Colonic mucosa (tissue), 4 donors: ENCODE results near the gene SGTB. TPM values are rescaled to one million over a fixed set of nuclear protein-coding genes. Genes with fewer than 3 reads are reported as not detected.
A peak's percentile ranks its signal among the peaks of the same experiment; 100 is the strongest.

Experiments
- DNase-seq: peaks from one replicate; pipeline ENCODE4 v3.0.0-alpha.2; 2020
- H3K27ac ChIP-seq: fragments of 200-600 bp; one replicate; pipeline ENCODE4 v1.8.0; 2021
- H3K27me3 ChIP-seq: fragments of 200-600 bp; one replicate; pipeline ENCODE4 v1.8.0; 2021
- H3K36me3 ChIP-seq: fragments of 200-600 bp; one replicate; pipeline ENCODE4 v1.8.0; 2021
- H3K4me1 ChIP-seq: fragments of 200-600 bp; one replicate; pipeline ENCODE4 v1.8.0; 2021; ENCODE audit warnings: mild to moderate bottlenecking
- H3K4me3 ChIP-seq: fragments of 200-600 bp; one replicate; pipeline ENCODE4 v1.8.0; 2021
- H3K9ac ChIP-seq, 2 donors: one replicate each; pipeline ENCODE4 v1.7.0; 2013; ENCODE audit warnings: control low read depth in 2 of 2, low read depth in 2 of 2, low read length in 2 of 2
- H3K9me3 ChIP-seq: fragments of 200-600 bp; one replicate; pipeline ENCODE4 v1.8.0; 2021
- intact Hi-C: fragments of 100-400 bp; cut with DNase I; formaldehyde crosslinking; loops from one replicate; pipeline ENCODE4 v1.14.1; 2022
- total RNA-seq, 2 donors: library from RNA; stranded (reverse); fragmentation: NEBNext Ultra II Directional in 1 of 2; extraction: Animal tissue kit (Norgen Biotek cat#: 25700) in 1 of 2; gene quantifications; one replicate each; pipeline ENCODE4 v1.2.1, GENCODE V29; 2021
- TF ChIP-seq, protein P1 (sequence below): fragments of 200-600 bp; IDR thresholded peaks from one replicate; pipeline ENCODE4 v1.8.0; 2022; ENCODE audit warnings: antibody characterized with exemption, mild to moderate bottlenecking
- donor health status: healthy.
- donor health status: DM: no; HTN: no; CAD: no.
- donor health status: DM: no; HTN: no; CAD: no.

Gene SGTB
- total RNA-seq, 2 donors from 2014 or later, result 3.7 to 4.4 TPM

DNA sequence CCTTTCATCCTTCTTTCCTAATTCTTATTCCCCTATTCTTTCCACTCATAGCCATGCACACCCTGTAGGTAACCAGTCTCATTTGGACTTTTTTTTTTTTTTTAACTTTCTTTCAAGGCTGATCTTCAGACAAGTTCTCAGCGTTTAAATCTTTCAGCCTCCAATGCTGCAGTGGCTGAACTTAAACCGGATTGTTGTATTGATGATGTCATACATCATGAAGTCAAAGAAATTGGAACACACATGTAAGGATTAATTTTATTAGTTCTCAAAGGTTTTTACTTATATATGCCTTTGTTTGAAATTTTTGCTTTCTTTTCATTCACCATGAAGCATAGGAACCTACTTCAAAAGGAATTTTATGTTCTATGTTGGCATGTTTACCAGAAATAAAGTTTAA, 75.0 kb downstream of the SGTB start:
- H3K4me3 ChIP-seq, result no peak overlapping the region
- intact Hi-C loops, result no loop called here
- no peak overlapping the region for H3K27ac ChIP-seq
- DNase-seq, result no peak
- TF ChIP-seq, protein P1, sequence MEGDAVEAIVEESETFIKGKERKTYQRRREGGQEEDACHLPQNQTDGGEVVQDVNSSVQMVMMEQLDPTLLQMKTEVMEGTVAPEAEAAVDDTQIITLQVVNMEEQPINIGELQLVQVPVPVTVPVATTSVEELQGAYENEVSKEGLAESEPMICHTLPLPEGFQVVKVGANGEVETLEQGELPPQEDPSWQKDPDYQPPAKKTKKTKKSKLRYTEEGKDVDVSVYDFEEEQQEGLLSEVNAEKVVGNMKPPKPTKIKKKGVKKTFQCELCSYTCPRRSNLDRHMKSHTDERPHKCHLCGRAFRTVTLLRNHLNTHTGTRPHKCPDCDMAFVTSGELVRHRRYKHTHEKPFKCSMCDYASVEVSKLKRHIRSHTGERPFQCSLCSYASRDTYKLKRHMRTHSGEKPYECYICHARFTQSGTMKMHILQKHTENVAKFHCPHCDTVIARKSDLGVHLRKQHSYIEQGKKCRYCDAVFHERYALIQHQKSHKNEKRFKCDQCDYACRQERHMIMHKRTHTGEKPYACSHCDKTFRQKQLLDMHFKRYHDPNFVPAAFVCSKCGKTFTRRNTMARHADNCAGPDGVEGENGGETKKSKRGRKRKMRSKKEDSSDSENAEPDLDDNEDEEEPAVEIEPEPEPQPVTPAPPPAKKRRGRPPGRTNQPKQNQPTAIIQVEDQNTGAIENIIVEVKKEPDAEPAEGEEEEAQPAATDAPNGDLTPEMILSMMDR, result no peak
- no peak overlapping the region for H3K9ac ChIP-seq
- H3K4me1 ChIP-seq, result no peaks in the 10 kb centered on the region
- H3K36me3 ChIP-seq, result no peaks in the 10 kb centered on the region
- no peaks in the 10 kb centered on the region for H3K27me3 ChIP-seq
- no peaks in the 10 kb centered on the region for H3K9me3 ChIP-seq

DNA sequence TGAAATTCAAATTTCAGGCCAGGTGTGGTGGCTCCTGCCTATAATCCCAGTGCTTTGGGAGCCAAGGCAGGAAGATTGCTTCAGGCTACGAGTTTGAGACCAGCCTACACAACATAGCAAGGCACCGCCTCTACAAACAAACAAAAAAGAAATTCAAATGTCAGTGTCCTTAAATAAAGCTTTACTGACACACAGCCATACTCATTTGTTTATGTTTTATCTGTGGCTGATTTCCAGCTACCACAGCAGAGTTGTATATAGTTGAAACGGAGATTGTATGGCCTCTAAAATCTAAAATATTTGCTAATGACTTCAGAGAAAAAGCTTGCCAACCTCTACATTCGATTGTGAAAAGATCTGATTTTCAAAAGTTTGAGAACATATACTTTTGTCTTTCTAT, 81.7 kb downstream of the SGTB start:
- H3K4me1 ChIP-seq, result no peaks in the 10 kb centered on the region
- H3K9ac ChIP-seq, result no peak overlapping the region
- no peaks in the 10 kb centered on the region for H3K9me3 ChIP-seq
- H3K27me3 ChIP-seq, result no peaks in the 10 kb centered on the region
- intact Hi-C loops, result no loop called here
- TF ChIP-seq, protein P1, result no peak
- no peak overlapping the region for H3K27ac ChIP-seq
- no peak overlapping the region for H3K4me3 ChIP-seq
- no peak for DNase-seq
- H3K36me3 ChIP-seq, result no peaks in the 10 kb centered on the region

DNA sequence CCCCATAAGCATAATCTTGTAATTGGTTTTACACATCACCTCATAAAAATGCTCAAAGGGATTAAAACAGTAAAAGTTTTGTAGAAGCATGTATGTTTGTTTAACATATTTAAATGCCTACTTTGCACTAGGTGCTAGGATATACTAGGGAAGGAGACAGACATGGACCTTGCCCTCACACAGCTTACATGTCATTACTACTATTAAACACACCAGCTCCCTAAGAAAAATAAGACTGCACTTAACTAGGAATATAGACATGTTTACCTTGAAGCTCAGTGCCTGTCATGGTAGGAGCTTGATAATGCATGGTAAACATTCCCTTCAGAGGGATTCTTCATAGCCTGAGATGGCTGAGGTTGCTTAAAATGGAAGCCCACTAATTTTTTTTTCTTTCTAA, 90.9 kb downstream of the SGTB start:
- TF ChIP-seq, protein P1, result no peak
- Histone ChIP-seq H3K9ac (no peak overlapping the region), H3K27me3 (no peaks in the 10 kb centered on the region), H3K27ac (no peak overlapping the region), H3K4me3 (no peak overlapping the region), H3K9me3 (no peaks in the 10 kb centered on the region), H3K36me3 (no peaks in the 10 kb centered on the region), H3K4me1 (peaks cover 3% of the 10 kb centered on the region)
- DNase-seq, result no peak
- intact Hi-C loops, result no loop called here

DNA sequence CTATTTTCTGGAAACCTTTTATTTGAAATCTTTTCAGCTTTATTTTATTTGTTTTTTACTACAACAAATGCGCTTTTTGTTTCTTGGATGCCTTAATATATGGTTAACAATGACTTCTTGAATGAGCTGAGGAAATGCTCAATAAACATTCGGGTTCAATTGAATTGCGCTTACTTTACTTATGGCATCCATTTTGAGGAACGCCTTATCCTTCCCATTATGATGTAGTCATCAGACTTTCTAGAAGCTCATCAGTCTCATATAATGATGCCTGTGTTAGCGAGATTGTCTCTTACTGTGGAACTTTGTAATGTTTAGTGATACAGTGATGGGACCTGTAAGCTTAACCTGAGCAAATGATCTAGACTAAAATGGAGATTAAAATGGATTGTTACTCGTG, 96.2 kb downstream of the SGTB start:
- Histone ChIP-seq H3K9ac (no peak overlapping the region), H3K9me3 (no peaks in the 10 kb centered on the region), H3K4me3 (peak overlapping the region; percentile 75), H3K36me3 (no peaks in the 10 kb centered on the region), H3K27ac (no peak overlapping the region), H3K27me3 (no peaks in the 10 kb centered on the region), H3K4me1 (peaks cover 18% of the 10 kb centered on the region)
- TF ChIP-seq, protein P1, result no peak
- intact Hi-C loops, result loop anchor here (10.0 kb wide), 1 partner anchor 61 kb away; the partner anchor contains the start of genes CENPK and PPWD1
- DNase-seq, result no peak

DNA sequence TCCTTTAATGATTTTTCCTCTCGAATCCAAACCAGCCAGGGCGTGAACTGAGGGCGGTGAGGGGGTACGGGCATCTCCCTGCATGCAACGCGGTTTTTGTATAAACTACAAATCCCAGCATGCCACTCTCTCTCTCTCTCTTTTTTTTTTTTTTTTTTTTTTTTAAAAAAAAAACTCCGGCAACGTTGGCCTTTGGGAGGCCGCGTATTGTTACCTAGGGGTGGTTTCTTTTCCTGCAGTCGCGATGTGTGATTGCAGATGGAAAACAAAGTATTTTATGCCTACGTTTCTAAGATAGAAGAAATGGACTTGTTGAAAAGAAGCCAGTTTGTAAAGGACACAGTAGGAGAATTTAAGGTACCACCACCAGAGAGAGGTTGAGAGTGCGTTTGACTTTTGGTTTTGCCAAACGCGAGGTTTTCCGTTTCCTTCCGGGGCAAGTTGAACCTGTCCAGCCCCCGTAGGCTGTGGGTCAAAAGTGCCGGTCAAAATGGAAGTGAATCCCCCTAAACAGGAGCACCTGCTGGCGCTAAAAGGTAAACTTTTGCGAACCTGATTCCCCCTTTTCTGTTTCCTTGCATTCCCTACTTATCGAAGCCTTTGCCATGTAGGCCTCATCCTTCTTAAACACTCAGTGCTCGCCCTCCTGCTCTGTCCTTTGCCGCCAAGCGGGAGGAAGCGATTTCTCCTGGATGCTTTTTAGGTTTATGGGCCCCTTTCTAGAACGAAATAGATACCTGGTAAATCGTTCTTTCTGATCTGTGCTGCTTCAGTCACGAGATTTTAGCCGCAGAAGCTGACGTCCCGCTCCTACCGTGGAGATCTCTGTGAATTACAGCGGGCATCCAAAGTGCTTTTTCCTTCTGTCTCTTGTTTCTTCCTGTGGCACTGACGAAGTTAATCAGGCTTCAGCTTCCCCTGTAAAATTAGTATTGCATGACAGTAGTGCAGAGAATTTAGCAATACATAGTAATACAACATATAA, 97.0 kb downstream of the SGTB start, which contains the start of the genes SHLD3 and TRAPPC13:
TSS of gene SHLD3 (plus strand) at position 457 of the 985 bp plus-strand sequence. CDS start 4,561 bp downstream, outside the sequence.
TSS of gene TRAPPC13 (plus strand) at position 457 of the 985 bp plus-strand sequence. CDS start at position 491, 34 bp downstream.
- Histone ChIP-seq H3K4me3 (peak within 1 kb of the TSS; percentile 75), H3K4me1 (peaks cover 18% of the 10 kb centered on the region), H3K9me3 (no peaks in the 10 kb centered on the region), H3K27me3 (no peaks in the 10 kb centered on the region), H3K27ac (peak within 1 kb of the TSS; percentile 81), H3K9ac (peak within 1 kb of the TSS; percentile 84 to 86), H3K36me3 (no peaks in the 10 kb centered on the region)
- TF ChIP-seq, protein P1, result no peak
- intact Hi-C loops, result loop anchor here (10.0 kb wide), 1 partner anchor 60 kb away; the partner anchor contains the start of genes CENPK and PPWD1
- DNase-seq, result peak; percentile 92
